GM19023 (cell line): Measurements from ENCODE around the gene CD63.
A peak's percentile ranks its signal among the peaks of the same experiment; 100 is the strongest.

Experiments used
- ATAC-seq: cut with Tn5 transposase; IDR thresholded peaks from one replicate; pipeline ENCODE4 v1.9.1; 2021; ENCODE audit warnings: mild to moderate bottlenecking, moderate library complexity; ENCODE audit not compliant: unreplicated experiment

Gene CD63

DNA sequence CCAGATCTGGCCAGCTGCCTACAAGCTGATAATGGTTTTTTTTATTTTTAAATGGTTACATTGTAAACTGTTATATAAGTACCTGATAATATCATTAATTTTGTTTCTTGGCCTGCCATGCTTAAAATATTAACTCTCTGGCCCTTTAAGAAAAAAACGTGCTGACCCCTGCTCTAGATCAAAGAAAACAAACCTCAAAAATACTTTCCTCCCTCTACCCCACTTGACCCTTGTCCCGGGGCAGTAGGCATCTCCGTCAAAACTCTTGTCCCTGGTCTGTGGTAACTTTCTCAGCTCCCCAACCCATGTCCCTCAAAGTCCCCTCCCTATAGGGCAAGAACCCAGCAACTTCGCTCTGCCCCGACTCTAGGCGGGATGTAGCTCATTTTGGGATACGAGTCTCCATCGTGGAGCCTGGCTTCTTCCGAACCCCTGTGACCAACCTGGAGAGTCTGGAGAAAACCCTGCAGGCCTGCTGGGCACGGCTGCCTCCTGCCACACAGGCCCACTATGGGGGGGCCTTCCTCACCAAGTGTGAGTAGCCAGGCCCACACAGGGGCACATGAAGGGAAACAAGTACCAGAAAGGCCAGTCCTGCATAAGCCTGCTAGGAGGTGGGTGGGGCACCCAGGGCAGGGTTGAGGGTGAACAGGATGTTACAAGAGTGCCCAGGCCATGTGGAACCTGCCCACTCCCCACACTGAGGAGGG lies 5.1 kb downstream of the CD63 start:
- no peak for ATAC-seq

DNA sequence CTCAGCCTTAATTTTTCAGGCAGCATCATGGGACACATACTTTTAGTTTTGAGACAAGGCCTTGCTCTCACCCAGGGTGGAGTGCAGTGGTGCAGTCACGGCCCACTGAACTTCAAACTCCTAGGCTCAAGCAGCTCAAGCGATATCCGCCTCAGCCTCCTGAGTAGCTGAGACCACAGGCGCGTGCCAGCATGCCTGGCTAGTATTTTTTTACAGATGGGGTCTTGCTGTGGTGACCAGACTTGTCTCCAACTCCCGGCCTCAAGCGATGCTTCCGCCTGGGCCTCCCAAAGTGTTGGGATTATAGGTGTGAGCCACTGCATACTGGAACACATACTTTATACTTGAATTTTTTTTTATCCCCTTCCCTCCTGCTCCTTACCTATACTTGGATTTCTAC lies 5.9 kb downstream of the CD63 start:
- ATAC-seq = no peak

DNA sequence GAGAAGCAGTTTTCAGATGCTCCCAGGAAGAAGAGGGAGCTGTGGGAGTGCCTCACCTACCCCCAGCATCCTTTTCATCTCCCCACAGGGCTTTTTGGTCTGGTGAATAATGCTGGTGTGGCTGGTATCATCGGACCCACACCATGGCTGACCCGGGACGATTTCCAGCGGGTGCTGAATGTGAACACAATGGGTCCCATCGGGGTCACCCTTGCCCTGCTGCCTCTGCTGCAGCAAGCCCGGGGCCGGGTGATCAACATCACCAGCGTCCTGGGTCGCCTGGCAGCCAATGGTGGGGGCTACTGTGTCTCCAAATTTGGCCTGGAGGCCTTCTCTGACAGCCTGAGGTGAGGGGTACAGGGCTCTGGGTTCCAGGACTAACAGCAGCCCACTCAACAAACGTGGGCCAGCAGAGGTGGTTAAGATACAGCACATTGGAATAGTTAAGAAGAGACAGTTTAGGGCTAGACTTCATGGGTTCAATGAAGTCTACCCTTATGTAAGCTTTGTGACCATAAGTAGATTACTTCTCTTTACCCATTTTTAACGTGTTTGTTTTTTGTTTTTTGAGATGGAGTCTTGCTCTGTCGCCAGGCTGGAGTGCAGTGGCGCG lies 7.1 kb downstream of the CD63 start:
- ATAC-seq = no peak

DNA sequence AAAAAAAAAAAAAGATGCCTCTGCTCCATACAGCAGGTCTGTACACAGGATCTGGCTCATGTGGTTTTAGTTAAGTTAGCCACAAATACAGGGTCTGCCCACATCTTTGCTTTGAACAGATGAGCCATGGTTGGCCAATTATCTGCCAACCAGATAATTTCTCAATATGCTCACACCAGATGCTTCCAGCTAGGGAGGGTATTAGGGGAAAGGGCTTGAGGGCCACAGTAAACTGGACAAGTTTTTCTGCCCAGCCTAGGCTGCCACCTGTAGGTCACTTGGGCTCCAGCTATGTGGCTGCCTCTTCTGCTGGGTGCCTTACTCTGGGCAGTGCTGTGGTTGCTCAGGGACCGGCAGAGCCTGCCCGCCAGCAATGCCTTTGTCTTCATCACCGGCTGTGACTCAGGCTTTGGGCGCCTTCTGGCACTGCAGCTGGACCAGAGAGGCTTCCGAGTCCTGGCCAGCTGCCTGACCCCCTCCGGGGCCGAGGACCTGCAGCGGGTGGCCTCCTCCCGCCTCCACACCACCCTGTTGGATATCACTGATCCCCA lies 7.8 kb downstream of the CD63 start:
- no peak for ATAC-seq

DNA sequence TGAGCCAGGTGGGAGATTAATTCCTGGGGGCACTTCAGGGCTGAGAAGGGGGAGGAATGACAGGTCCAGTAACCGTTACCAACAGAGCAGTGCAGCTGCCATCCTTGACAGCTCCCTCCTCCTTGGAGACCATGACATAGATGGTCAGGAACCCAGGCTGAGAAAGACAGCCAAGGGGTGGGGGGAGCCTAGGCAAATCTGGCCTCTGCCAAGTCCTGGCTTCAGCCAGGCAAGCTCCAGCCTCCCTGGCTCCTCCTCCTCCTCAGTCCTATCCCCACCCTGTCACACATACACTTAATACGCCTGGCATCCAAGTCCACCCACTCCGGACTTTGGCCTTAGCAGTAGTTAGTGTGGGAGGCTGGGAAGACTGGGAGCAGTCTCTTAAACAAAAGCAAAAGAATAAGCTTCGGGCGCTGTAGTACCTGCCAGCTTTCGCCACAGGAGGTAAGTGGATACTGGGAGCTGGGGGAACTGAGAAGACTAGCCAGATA lies 8.7 kb downstream of the CD63 start, which contains the start of gene RDH5:
TSS of gene RDH5 (plus strand) at position 323 of the 494 bp plus-strand sequence. CDS start 792 bp downstream, outside the sequence.
- no peak for ATAC-seq

DNA sequence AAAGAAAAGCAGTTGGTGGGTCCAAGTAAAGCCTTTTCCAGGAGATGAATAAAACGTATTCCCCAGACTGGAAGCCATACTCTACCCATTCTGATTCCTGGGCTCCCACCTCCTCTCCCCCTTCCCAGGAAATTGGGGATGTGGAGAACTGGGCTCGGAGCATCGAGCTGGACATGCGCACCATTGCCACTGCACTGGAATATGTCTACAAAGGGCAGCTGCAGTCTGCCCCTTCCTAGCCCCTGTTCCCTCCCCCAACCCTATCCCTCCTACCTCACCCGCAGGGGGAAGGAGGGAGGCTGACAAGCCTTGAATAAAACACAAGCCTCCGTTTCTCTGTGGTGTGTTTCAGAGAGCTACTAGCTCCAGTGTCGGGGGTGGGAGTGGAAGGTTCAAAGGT lies 9.4 kb downstream of the CD63 start:
- no peak for ATAC-seq

DNA sequence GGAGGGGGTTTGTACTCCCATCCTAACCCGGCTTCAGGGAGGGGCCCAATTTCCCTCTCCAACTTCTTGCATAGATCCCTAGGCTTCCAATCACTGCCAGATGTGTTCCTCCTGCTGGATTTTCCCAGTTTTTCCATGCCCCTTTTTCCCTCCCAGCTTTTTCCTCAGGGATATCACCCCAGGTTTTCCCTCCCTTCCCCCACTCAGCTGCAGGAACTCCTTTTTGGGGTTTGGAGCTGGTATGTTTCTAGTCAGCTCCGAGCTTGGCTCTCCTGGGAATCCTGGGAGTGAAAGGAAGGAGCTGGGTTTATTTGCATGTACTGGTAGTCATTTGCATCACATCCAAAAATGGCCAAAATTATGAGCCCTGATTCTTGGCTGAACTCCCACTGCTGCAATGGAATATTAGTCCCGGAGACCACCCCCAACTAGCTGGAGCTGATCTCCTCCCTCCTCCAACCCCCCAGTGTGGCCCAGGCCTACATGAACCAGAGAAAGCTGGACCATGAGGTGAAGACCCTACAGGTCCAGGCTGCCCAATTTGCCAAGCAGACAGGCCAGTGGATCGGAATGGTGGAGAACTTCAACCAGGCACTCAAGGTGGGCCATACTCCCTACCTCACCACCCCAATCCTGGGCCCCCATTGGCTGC lies 10.1 kb downstream of the CD63 start:
- ATAC-seq = no peak

DNA sequence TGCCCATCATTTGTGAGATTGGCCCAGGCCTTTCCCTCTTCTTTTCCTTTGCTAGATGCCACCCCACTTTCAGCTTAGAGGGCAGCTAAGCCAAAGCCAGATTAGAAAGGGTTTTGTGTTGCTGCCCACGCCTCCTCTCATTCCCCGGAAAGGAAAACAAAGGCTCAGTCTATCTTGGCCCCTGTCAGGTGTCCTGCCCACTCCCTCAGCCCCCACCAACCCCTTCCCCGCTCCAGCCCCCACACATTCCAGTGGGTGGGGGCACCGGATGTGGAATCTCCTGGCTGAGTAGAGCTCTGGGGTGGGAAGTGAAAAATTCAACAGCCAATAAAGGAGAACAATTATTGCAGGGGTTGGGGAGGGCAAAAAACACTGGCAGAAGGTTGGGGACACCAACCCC lies 10.8 kb downstream of the CD63 start:
- ATAC-seq = no peak

DNA sequence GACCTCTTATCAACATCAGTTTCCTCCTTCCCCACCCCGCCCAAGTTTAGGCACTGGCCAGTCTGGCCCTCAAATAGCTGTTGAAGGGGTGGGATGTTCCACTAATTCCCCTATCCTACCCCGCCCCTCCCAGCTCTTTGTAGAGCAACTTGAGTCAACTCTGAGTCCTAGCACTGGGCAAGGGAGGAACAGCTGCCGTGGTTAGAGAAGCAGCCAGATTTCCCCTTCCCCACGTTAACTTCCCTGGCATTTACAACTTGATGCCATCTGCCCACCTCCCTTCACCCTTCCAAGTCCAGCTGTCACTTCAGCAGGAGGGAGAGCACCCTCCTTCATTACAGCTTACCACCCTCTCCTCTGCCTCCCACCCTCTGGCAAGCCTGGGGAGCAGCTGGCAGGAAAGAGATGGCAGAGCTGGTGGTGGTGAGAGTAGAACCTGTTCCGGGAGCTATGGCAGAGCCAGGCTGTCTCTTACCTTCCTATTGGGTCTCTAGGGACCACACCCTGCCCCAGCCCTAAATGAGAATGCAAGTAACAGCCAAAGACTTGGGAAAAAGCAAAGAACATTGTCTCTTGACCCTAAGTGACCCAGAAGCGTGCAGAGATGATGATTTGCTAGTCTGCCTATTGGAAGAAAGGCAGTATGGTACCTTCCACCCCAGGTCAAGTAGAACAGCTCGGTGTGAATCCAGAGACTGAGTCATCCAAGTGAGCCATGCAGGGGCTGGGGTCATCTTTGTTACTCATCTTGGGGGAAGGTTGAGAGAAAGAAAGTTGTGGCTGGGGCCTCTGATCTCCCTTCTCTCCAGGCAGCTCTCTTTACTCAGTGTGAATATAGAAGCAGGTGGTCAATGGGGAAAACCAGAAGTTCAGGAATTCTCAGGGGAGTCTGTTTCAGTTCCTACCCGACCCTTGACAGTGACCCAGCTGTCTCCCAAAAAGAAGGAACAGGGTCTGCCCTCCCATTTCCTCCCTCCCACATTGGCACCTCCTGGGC lies 11.5 kb downstream of the CD63 start:
- no peak for ATAC-seq

DNA sequence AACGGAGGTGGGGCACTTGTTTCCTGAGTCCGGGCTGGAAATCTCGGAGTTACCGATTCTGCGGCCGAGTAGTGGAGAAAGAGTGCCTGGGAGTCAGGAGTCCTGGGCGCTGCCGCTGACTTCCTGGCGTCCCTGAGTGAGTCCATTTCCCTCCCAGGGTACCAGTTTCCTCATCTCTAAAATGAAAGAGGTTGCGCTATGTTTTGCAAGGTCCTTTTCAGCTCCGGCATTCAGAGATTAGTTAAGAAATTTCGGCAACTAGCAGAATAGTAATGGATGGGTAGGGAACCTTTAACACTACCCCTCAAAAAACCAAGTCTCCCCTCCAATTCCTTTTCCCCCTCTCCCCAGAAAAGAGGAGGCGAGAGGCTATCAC lies 12.2 kb downstream of the CD63 start:
- no peak for ATAC-seq

DNA sequence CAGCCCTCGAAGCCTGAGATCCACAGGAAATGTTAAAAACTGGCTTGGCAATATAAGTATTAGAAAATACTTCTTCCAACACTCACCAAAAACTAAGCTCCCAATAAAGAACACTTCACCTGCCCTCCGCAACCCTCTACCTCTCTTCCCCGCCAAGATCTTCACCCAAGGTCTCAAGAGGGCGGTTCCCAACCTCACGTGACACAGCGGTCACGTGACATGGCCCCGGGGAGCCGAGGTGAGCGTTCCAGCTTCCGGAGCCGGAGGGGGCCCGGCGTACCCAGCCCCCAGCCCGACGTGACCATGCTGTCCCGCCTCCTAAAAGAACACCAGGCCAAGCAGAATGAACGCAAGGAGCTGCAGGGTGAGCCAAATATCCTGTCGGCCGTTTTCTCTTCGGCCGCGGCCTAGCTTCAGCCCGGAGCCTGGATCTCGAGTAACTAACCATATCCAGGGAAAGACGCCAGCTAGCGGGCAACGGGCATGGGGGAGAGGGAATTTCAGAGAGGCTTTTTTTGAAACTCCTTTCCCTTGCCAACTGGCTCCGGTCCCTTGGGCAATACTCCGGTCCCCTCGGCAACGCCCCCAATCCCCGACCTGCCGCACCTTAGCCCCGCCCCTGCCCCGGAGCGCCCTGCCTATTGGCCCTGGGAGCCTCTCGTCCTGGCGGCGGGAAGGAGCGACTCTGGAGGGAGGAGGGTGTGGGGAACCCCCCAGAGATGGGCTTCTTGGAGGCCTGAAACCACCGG lies 12.8 kb downstream of the CD63 start, which contains the start of gene BLOC1S1:
TSS of gene BLOC1S1 (plus strand) at position 214 of the 749 bp plus-strand sequence. CDS start at position 220, 6 bp downstream.
- ATAC-seq = peak; percentile 95

DNA sequence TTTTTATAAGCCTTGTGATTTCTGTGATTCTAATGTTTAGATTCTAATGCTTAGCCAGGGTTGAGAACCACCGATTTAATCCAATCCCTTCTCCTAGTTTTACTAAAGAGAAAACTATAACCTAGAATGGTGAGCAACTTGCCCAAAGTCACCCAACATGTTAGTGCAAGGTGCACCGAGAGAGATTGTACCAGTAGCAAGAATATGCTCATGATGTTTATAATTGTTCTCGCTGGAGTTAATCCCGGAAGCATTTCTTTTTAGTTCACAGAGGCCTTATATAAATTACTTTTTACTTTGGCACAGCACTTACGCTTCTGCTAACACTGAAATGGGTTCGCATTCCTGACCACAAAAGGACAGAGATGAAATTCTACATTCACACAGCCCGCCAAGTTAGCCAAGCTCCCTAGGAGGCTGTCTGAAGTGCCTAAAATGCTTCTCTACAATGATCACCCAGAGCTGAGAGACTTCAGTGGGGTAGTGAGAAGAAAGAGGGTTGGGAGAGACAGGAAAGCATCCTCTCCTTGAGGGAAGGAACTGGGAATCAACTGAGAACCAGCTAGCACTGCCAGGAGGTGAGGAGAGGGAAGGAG lies 13.5 kb downstream of the CD63 start:
- no peak for ATAC-seq

DNA sequence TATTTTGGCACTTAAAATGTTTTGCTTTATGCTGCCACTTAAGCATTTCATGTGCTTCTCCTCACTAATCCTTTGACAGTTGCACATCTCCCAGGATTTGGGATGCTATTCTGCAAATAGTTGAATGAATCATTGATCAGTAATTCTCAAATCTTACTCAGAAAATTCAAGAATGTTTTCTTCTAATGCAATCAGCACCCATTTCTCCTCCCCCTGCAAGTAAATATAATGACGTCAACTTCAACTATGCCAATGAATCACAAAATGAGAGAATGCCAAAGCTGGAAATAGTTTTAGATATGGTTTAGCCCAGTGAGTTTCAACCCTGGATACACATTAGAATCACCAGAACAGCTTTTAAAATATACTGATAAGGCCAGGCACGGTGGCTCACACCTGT lies 15.1 kb downstream of the CD63 start:
- no peak for ATAC-seq

DNA sequence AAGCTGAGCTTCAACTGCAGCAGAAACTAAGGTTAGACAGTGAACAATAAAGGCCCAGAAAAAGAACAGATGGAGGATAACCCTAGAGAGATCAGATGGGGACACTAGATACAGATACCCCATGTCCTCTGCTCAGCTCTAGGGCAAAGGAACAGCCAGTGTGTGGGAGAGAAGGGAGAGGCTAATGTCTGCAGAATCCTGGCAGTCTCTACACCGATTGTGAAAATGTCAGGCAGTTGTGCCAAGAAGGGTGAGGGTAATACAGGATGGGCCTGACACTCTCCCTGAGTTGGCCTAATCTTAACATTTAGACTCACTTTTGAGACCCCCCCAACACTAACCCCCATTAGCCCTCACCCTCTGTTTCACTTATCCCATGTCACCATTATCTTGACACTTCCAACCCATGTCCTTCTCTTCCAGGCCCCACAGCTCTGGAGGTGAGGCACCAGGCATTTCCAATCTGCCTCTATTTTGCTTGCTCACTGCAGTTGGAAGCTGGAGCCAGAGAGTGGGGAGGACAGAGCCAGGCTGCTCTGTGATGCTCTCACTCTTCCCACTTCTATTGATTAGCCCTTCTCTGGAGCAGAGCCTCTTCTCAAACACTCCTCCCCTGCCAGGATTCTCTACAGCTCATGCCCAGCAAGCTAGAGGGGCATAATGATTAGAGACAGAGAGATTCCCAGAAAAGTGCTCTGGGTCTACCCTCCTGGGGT lies 16.0 kb downstream of the CD63 start:
- ATAC-seq = no peak

DNA sequence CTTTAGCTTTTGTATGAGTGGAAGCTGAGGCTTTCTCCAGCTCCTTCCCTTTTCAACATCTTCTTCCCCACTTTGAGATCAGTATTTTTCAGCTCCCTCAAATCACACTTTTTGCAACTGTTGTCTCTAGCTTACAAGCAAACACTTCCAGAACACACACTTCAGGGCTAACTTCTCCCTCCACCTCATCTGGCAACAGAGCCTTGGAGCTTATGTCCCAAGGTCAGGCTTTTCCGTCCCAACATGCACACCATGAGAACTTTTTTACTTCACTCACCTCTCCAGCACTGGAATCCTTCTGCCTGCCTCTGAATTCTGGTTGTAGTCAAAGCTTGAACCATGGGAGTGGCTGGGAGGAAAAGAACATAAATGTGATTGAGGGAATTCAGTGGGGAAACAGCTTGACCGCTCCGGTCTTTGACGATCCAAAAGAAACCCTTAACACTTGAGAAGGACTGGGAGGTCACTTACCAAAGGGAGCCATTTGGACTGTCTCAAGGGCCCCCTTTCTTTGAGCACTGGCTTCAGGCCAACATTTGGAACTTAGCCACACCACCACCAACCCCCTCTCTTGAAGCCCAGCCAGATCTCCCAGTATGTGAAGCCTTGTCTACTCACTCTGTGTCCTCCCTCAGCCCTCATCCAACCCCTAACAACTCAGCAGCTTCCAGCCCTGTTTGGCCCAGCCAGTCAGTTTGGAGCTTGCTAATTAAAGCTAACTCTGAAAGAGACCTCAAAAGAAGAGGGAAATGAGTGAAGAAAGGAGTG lies 16.8 kb downstream of the CD63 start:
- ATAC-seq = no peak

DNA sequence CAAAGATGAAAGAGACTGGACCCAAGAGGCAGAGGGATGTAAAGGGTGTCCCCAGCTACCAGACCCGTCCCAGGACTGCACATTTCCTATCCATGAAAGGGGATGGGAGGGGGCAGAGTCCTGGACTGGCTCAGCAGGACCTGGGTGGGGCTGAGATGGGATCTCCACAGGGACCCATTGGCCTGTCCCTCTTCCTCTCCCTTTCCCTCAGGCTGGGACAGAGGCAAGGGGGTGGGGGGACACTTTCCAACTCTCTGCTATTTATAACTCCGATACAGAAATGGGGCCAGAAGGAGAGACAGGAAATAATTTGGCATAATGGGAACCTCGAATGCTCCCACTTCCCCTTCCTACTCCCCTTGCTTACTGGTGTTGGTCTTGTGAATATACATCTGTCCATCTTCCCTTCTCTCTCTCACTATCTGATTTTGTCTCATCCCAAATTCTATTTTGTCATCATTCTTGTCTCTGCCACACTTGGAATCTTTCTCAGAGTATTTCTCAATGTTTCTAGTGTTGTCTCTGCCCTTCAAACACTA lies 20.0 kb downstream of the CD63 start:
- ATAC-seq = no peak

DNA sequence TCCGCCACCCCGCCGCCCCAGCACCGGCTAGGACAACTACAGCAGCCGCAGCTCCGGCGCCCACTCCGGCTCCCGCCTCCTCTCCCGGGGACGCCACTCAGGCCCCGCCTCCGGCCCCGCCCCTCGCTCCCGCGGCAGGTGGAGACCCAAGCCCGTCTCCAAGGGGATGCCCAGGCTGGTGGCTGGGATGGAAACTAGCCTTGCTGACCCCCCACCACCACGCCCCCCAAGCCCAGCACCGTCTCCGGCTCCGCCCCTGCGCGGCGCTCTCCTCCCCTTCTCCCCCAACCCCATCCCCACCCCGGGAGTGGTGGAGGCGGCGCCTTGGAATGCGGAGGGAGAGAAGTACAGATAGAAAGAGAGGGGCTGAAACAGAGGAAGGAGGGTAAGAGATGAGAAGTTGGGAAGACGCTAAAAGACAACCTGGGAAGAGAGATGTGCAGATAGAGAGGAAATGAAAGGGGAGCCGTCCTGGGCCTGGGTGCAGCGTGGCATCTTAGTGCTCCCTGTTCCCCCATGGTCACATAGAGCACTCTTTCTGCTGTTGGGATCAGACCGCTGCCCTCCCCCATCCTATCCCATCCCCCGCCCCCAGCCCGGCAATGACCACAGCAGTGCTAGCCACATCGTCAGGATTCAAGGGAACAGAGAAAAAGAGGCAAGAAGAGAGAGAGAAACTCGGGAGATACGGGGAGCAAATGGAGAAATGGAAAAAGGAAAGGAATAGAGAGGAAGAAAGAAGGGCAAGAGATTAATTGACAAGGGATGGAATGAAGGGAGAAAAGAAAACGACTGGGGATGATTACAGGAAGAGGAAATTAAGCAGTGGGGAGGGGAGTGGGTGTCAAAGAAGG lies 20.7 kb downstream of the CD63 start, which contains the start of gene ITGA7:
TSS of gene ITGA7 (minus strand) at position 64 of the 854 bp plus-strand sequence. CDS start 222 bp downstream, outside the sequence.
- peak; percentile 75 for ATAC-seq
